Measurements from ENCODE around the gene KCNK7.

Gene KCNK7

GRCh38 chr11:65556470-65557279 lies 38.9 kb downstream of the KCNK7 start:
- DNase-seq (ENCODE audit: low read depth) = no peak

DNA sequence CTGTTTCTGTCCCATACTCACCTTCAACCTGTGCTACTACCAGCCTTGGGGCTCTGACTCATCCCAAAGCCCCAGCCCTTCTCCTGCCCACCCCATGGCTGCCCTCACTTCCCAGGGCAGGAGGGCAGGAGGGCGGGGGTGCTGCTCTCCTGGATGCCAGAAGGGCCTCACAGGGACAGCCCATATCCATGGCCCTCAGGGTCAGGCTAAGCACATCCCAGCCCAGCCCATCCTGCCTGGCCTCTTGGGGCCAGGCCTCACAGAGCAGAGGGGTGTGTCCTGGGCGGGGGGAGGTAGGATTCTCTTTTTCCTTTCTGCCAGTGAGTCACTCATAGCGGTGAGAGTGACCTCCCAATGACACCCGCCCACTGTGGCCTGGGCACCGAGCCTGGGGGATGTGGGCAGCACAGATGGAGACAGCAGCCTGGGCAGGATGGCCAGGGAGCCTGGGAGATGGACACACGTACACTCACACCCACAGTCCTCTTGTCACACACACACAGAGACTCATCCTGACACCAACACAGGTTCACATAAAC lies 39.8 kb downstream of the KCNK7 start:
- DNase-seq (ENCODE audit: low read depth) = no peak

DNA sequence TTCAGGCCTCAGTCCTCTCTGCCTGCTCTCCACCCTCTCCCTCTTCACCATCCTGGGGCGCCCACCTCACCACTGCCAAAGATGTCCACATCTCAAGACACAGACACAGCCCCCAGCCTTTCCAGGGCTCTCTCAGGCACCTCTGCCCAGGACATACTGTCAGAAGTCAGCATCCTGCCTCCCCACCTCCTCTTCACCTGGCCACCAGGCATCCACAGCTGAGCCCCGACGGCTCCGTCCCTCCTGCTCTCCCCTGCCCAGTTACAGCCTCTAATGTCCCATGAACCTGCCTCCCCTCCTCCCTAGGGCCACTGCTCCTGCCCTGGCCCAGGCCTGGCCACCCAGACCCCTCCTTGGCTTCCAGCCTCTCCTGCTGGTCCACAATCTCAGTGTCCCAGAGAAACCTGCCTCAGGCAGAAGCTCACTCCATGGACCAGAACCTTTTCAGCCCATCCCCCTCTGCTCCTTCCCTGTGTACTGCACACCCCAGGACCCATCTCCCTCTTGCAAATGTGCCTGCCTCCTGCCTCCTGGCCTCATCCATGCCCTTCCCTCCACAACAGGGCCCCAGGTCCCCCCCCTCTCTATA lies 40.7 kb downstream of the KCNK7 start:
- no peak for DNase-seq (ENCODE audit: low read depth)

- no peak for DNase-seq (ENCODE audit: low read depth)
These were observed 41.4 kb downstream of the KCNK7 start for GRCh38 chr11:65554057-65554818.

DNA sequence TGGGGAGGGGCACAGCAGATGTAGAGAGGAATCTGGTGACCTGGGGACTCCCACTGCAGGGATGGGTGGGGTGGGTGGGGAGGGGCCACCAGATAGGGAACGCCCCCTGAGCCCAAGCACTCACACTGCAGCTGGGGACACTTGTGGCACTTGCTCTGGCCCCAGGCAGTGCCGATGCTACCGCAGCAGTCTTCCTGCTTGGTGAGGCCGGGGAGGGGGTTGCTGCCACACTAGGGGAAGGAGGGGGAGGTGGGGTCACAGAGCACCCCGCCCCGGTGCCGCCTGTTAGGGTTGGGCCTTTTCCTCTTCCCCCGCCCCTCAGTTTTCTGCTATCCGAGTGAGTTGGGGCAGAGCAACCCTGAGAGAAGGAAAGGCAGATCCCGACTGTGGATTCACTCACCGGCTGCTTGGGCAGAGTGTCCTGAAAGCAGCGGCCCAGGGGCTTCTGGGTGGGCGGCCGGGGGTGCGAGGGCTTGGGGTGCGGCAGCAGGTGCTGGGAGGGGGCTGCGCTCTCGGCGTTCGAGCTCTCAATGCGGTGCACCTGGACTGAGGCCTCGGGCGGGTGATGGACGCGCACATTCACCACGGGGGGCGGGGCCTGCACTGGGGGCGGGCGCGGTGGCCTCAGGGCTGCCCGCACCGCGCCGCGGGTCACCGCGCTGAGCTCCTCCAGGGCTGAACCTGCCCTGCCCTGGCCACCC lies 42.1 kb downstream of the KCNK7 start:
- no peak for DNase-seq (ENCODE audit: low read depth)

GRCh38 chr11:65552388-65552951 lies 43.1 kb downstream of the KCNK7 start:
- DNase-seq (ENCODE audit: low read depth) = no peak

DNA sequence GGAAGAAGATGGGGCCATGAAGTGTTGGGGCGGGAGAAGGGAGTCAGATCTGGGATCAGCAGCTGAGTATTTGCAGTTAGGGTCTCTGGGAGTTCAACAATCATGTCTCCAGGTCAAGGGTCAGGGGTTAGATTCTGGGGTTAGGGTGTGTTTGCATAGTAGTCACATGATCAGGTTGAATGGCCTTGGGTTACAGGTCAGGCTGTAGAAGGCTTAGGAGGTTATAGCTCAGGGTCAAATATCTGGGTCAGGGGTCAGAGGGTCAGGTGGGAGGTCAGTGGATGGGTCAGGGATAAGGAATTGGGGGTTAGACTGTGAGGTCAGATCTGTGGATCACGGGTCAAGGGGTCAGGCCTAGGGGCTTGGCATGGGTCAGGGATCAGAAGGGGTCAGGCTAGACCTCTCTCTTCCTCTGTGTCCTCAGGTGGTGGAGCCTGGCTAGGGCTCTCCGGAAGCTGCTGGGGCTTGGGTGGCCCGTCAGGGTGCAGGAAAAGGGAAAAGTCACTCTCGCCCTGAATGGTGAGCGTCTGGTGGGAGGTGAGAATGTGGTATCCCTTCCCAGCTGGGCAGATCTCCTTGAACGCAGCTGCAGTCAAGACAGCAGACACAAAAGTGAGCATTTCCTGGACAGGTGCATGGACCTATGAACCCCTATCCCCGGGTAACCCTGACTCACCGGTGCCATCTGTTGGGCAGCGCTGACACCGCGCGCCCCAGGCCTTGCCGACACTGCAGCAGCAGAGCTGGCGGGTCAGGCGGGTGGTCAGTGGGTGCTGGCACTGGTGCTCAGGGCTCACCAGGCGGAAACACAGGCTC lies 43.8 kb downstream of the KCNK7 start:
- DNase-seq (ENCODE audit: low read depth) = no peak

- no peak for DNase-seq (ENCODE audit: low read depth)
These were observed 46.5 kb downstream of the KCNK7 start for GRCh38 chr11:65549096-65549495.

- DNase-seq (ENCODE audit: low read depth) = no peak
These were observed 47.2 kb downstream of the KCNK7 start for GRCh38 chr11:65548395-65548794.

- DNase-seq (ENCODE audit: low read depth) = no peak
These were observed 48.0 kb downstream of the KCNK7 start for GRCh38 chr11:65547446-65548125.

DNA sequence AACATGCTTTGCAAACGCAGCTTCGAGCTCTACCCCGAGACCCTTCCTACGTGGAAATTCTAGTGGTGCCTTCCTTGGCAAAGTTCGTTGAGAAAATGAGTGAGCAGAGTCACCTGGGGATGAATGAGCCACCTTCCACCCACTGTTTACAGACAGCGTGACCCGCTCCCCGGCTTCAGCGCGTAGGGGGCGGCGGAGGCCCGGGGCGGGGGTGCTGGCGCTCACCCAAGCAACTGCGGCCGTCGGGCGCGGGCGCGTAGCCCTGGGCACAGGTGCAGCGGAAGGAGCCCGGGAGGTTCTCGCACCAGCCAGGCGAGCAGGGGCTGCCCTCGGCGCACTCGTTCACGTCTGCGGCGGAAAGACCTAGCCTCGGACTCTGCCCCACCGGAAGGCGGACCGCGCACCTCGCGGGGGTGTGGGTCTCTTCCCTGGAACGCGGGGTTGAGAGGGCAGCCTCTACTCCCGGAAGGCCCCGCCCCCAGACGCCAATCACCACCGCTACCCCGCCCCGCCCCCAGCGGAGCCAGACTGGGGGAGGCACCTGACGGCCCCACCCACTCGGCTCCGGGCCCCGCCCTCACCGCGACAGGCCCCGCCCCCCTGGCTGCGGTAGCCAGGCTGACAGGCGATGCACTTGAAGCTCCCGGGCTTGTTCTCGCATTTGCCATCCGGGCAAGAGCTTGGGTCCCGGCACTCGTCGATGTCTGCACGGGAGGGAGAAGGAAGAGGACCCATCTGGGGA lies 49.2 kb downstream of the KCNK7 start:
- DNase-seq (ENCODE audit: low read depth) = peak; percentile 97

- no peak for DNase-seq (ENCODE audit: low read depth)
These were observed 49.8 kb downstream of the KCNK7 start for GRCh38 chr11:65545853-65546216.

Data from stimulated activated CD8-positive, alpha-beta memory T cell treated with anti-CD3 and anti-CD28 coated beads, Interleukin-15, amount 100 ng/mL, for 1 hour (primary cell).